HG03066 (cell line): ENCODE data around the gene F7.

ENCODE experiments used
- ATAC-seq: cut with Tn5 transposase; IDR thresholded peaks from one replicate; pipeline ENCODE4 v1.9.1; 2021; ENCODE audit warnings: low read depth; ENCODE audit not compliant: unreplicated experiment

Gene F7

GRCh38 chr13:113086031-113086750, 19.4 kb upstream of the F7 start:
- no peak for ATAC-seq

GRCh38 chr13:113086991-113087922, 18.3 kb upstream of the F7 start:
- no peak for ATAC-seq

GRCh38 chr13:113087923-113088690, 17.5 kb upstream of the F7 start:
- ATAC-seq = no peak

- no peak for ATAC-seq
These were observed 16.9 kb upstream of the F7 start for GRCh38 chr13:113088691-113089020.

GRCh38 chr13:113089693-113090414, 15.7 kb upstream of the F7 start:
- no peak for ATAC-seq

- no peak for ATAC-seq
These were observed 15.2 kb upstream of the F7 start for GRCh38 chr13:113090415-113090770.

GRCh38 chr13:113090806-113091205, 14.8 kb upstream of the F7 start:
- ATAC-seq = no peak

- ATAC-seq = no peak
These were observed 14.3 kb upstream of the F7 start for GRCh38 chr13:113091211-113091771.

- no peak for ATAC-seq
These were observed 13.5 kb upstream of the F7 start for GRCh38 chr13:113091891-113092775.

- no peak for ATAC-seq
These were observed 12.6 kb upstream of the F7 start for GRCh38 chr13:113092776-113093579.

- ATAC-seq = no peak
These were observed 11.8 kb upstream of the F7 start for GRCh38 chr13:113093580-113094409.

- ATAC-seq = no peak
These were observed 11.2 kb upstream of the F7 start for GRCh38 chr13:113094410-113094800.

- no peak for ATAC-seq
These were observed 10.2 kb upstream of the F7 start for GRCh38 chr13:113095146-113096051.

- ATAC-seq = no peak
These were observed 9.4 kb upstream of the F7 start for GRCh38 chr13:113096052-113096744.

- ATAC-seq = no peak
These were observed 8.8 kb upstream of the F7 start for GRCh38 chr13:113096745-113097305.

GRCh38 chr13:113097651-113098050, 7.9 kb upstream of the F7 start:
- ATAC-seq = no peak
